ENCODE data around the gene CD4.

- TF ChIP-seq CTCF (IDR thresholded peaks at IDR 0.05; ENCODE audit: insufficient read depth, low read length, poor library complexity, severe bottlenecking) (no peak), EZH2phosphoT487 (conservative IDR thresholded peaks at IDR 0.05; ENCODE audit: low read length) (no peak)
Measured at GRCh38 chr12:6817098-6817497, 27.8 kb downstream of the CD4 start.
